ENCODE results near the gene NEMP1. TPM values are rescaled to one million over a fixed set of nuclear protein-coding genes. Genes with fewer than 3 reads are reported as not detected.
"Not testable (repeated sequence)": the region's sequence is repeated elsewhere in the genome, so short reads cannot be mapped to it uniquely, and the experiment has no call there.

NEMP1 gene
- total RNA-seq, 1 donor from 2014 or later, result 8.6 TPM

GRCh38 chr12:57031138-57031725 is 47.4 kb downstream of the NEMP1 start:
- DNase-seq (ENCODE audit: low spot score), result peak; percentile 37

- DNase-seq (ENCODE audit: low spot score), result no peak
Observed at GRCh38 chr12:57029457-57029856, 49.1 kb downstream of the NEMP1 start.

- DNase-seq (ENCODE audit: low spot score), result peak; percentile 51
Observed at GRCh38 chr12:57027805-57028153, 50.8 kb downstream of the NEMP1 start.

- DNase-seq (ENCODE audit: low spot score), result no peak
Observed at GRCh38 chr12:57027011-57027804, 51.4 kb downstream of the NEMP1 start.

DNA sequence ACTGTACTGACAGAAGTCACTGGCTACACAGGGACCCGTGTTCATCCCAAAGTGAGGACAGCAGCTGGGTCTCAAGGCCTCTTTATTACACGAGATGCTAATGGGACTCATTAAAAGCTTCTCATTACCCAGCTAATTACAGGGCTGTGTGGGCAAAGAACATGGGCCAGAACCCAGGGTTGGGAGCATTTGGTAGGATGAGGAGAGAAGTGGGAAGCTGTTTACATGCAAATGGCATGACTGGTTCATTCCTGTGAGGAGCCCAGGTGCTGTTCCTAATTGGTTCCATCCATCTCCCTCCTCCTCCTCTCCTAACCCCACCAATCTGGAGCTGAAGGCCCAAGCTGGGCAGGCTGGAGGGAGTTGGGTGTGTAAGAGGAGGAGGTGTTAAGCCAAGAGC is 53.4 kb downstream of the NEMP1 start:
- no peak for DNase-seq (ENCODE audit: low spot score)

DNA sequence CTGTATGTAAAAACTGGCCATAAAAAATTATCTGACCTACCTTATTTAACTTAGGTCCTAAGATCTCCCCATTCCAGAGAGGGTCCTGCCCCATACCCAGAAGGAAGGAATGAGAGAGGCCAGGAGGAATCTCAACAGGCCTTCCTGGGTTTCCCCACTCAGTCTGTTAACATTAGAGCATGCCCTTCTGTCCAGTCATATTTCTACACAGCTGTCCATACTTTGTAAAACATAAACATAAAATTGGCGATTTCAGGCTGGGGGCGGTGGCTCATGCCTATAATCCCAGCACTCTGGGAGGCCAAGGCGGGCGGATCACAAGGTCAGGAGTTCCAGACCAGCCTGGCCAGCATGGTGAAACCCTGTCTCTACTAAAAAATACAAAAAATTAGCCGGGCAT is 56.3 kb downstream of the NEMP1 start:
- not testable (repeated sequence) for DNase-seq (ENCODE audit: low spot score)

DNA sequence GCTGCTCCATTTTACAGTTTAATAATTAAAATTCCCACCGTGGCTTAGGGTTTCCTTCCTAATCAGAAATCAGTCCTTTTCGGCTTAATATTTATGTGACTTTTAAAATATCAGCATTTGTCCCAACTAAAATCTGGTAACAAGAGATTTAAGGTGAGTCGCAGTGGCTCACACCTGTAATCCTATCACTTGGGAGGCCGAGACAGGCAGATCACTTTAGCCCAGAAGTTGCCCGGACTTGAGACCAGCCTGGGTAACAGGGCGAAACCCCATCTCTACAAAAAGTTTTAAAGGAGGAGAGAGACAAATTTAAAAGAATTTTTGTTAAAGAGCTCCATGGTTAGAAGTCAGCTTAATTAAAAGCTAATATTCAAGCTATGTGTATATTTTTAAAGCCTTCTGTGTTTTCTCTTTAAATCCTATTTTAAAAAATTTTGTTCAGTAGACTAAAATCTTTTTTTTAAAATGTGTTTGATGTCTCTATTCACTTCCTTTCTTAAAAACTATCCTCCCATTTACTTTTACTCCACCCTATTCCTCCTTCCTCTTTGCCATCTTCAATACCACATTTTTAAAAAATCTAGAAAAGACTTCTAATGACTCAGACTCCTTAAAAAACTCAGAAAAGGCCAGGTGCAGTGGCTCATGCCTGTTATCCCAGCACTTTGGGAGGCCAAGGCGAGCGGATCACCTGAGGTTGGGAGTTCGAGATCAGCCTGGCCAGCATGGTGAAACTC is 58.4 kb downstream of the NEMP1 start:
- no peak for DNase-seq (ENCODE audit: low spot score)

GRCh38 chr12:57018906-57019305 is 59.7 kb downstream of the NEMP1 start:
- DNase-seq (ENCODE audit: low spot score), result no peak

DNA sequence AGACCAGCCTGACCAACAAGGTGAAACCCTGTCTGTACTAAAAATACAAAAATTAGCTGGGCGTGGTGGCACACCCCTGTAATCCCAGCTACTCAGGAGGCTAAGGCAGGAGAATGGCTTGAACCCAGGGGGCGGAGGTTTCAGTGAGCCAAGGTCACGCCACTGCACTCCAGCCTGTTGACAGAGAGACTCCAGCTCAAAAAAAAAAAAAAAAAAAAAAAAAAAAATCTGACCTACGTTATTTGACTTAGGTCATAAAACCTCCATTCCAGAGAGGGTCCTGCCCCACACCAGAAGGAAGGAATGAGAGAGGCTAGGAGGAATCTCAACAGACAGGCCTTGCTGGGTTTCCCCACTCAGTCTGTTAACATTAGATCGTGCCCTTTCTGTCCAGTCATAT is 60.2 kb downstream of the NEMP1 start:
- DNase-seq (ENCODE audit: low spot score), result not testable (repeated sequence)

GRCh38 chr12:57016348-57016747 is 62.2 kb downstream of the NEMP1 start, which contains the start of gene TAC3:
TAC3 (minus strand) TSS chr12:57016529; CDS start chr12:57015797, 732 bp downstream.
- no peak for DNase-seq (ENCODE audit: low spot score)

DNA sequence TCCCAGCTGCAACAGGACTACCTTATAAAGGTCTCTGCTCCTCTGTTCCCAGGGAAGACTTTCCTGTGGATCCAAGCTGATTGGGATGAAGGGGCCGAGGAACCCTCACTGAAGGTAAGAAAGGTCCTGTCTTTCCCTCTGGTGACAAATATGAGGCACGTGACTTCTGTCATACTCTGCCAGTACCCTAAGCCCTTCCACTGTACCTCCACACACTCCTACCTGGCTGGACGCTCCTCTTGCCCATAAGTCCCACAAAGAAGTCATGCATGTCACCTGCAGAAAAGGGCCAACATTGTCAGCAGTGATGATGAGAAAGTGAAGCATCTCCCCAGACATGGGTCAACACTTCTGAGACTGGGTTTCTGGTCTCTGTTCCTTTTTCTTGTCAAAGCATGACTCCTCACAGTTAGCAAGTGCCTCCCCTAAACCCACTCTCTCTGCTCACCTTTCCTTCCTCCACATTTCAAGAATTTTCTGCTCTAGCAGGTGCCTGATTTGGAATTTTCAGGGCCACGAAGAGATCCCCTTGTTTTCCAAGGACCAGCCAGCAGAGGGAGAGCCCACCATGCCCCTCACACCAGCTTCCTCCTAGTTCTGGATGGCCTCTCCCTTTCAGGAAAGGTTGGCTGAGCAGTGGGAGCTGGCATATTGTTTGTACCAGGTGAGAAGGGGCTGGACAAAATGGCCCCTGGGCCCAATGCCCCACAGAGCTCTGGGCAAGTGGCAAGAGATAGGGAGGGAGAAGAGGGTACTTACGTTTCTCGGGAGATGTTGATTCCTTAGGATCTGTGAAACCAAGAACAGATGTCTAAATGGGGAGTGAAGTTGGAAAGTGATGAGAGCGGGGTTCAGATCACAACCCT is 65.8 kb downstream of the NEMP1 start:
- DNase-seq (ENCODE audit: low spot score), result peak; percentile 81

DNA sequence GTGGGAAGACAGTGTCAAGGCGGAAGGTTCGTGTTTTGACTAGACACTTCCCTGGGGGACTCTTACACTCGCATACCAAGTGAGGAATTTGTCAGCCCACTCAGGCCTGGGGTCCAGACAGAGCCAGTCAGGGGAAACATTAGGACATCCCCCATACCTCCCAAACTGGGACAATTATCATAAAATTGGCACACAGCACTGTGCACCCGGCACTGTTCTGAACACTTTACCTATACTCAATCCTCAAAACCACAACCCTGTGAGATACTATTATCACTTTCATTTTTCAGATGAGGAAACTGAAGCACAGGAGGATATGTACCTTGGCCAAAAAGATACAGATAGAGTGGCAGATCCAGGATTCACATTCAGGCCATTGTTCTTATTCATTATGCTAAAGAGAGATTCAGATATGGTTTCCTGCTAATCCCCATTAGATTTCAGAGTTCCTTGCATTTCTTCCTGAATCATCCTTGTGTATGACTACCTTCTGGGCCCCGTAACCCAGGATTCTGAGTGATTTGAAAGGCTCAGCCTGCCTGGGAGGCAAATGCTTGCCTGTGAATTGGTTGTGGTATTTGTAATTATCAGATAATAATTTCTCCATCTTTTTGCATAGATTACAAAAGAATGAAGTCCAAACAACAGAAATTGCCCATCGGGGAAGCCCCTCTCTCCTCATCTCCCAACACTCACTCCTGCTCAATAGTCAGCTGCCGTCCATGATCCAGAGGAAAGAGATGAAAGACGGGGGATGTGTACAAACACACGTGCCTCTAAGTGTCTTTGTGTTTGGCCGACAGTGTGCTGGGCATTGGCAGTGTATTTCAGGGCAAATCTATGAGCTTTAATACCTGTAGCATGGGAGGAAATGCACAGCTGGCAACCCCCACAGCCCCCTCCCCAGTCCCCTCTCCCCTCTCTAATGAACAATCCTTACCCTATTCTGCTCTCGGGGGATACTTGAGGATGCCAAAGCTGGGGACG is 66.9 kb downstream of the NEMP1 start:
- DNase-seq (ENCODE audit: low spot score), result peak; percentile 53

- DNase-seq (ENCODE audit: low spot score), result no peak
Observed at GRCh38 chr12:57010627-57011247, 67.9 kb downstream of the NEMP1 start.

DNA sequence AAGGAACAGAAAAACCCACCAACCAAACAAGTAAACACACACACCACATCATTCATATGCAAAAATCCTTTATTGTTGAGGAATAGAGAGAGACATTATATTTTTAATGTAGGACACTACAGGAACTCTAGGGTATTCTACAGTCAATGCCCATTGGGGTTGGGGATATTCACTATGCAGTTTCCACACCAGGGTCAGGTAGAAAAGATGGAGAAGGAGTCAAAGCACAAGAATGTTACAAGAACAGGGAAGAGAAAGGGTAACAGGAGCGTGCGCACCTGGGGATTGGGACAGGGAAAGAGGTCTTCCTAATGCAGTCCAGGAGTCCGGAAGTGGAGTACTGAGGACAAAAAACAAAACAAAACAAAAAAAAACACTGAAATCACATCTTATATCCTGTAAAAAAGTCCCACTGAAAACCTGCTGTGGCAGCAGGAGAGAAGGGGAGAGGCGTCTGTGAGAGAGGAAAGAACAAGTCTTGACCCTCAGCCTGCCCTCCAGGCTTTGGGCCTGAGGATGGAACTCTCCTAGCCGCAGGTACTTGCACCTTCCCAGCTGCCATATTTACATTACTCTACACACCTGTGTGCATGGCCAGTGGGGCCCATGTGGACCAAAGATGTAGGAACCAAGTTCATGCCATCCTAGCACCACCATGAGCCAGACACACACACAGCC is 68.5 kb downstream of the NEMP1 start:
- DNase-seq (ENCODE audit: low spot score), result peak; percentile 57

GRCh38 chr12:57008178-57008577 is 70.4 kb downstream of the NEMP1 start:
- no peak for DNase-seq (ENCODE audit: low spot score)

DNA sequence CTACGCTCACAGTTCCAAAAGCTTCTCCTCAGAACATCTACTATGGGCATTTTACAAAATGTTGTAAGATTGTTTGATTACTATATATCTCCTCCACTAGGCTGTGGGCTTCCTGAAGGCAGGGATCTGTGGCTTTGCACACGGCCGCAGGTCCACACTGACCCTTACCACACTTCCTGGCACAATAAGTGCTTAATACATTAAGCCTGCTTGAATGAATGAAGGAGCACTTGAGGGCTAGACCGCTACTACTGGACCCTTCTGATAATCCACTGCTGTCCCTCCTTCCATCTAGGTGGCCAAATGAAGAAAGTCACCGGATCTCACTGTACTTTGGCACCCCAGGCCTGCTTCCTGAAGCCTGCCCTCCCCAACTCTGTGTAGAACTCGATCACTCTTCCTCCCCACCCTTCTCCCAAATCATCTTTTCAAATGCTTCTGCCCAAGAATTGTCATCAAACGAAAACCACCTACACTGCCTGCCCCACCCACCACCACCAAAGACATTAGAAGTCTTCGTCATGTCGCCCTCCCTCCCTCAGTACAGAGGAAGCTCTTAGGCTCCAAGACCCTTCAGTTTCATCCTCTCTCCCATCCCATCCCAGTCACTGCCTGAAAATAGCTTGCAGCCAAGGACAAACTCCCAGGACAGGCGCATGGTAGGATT is 71.6 kb downstream of the NEMP1 start:
- no peak for DNase-seq (ENCODE audit: low spot score)

DNA sequence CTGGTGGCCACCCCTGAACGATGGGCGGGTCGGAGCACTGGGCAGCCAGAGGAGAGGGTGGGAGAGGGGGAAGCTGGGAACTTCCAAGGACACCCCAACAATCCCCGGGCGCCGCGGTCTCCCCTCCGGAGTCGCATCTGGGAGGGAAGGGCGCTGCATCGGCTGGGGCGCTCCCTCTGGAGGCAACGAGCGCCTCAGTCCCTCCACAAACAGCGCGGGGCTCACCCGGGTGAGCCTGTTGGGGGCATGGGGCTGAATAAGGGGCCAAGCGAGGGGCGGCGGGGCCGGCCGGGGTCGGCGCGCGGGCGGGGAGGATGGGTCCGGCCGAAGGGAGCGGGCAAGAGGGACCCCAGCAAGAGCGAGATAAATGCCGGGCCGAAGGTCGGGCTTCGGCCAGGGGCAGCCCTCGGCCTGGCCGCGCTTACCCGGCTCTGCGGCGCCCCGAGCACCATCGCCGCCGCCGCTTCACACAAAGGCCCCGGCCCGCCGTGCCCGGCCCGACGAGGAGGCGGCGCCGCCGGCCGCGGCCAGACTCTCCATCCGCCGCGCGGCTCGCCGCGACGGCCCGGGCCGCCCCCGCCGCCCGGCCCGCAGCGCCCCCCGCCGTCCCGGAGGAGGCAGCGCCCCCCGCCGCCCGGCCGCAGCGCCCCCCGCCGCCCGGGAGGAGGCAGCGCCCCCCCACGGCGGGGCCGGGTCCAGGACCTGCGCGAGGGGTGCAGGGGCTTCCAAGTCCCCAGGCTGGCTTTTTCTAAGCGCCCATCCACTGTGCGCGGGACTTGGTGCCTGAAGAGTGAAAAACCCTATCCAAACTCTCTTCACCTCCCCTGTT is 72.4 kb downstream of the NEMP1 start, which contains the start of gene ZBTB39:
Gene ZBTB39, minus strand, starts transcription at position 567 of the 829 bp plus-strand sequence. CDS start 1,629 bp downstream, outside the sequence.
- DNase-seq (ENCODE audit: low spot score), result no peak
